HG02798 (cell line): ENCODE measurements around the gene MX2.

Source experiments
- ATAC-seq: cut with Tn5 transposase; IDR thresholded peaks from one replicate; pipeline ENCODE4 v1.9.1; 2021; ENCODE audit warnings: mild to moderate bottlenecking; ENCODE audit not compliant: unreplicated experiment, poor library complexity

MX2 gene

GRCh38 chr21:41453198-41453597, 91.4 kb downstream of the MX2 start:
- ATAC-seq: no peak

GRCh38 chr21:41453761-41454160, 91.9 kb downstream of the MX2 start:
- ATAC-seq: no peak

- no peak for ATAC-seq
Measured at GRCh38 chr21:41458121-41458520, 96.3 kb downstream of the MX2 start.

GRCh38 chr21:41458559-41458958, 96.7 kb downstream of the MX2 start:
- ATAC-seq: no peak
